H1 (cell line): ENCODE measurements around the gene VPS37D. TPM values are rescaled to one million over a fixed set of nuclear protein-coding genes. Genes with fewer than 3 reads are reported as not detected.

ENCODE experiments used
- CTCF ChIA-PET: fragments of 300-600 bp; sonication (Branson Sonifier 250); formaldehyde crosslinking; loops from one replicate; lab custom pipeline; 2021; ENCODE audit not compliant: partially characterized antibody; lab: Charles Lee
- POLR2A ChIA-PET: fragments of 300-600 bp; sonication (Branson Sonifier 250); formaldehyde crosslinking; loops from one replicate; lab custom pipeline; 2021; ENCODE audit warnings: inconsistent platforms; ENCODE audit not compliant: partially characterized antibody; lab: Charles Lee
- DNase-seq, 2 experiments: peaks; one replicate each; pipeline versions ENCODE4 v3.0.0 to v3.0.0-alpha.2; 2010 to 2022; ENCODE audit warnings: low spot score in 2 of 2, low read depth in 1 of 2, mixed read lengths in 1 of 2
- FAIRE-seq: peaks from 2 replicates; lab custom pipeline; 2011; peaks lifted over from hg19 to GRCh38; lab: Jason Lieb, UNC
- H2AFZ ChIP-seq: 2 replicates; pipeline ENCODE4 v1.8.1; 2012; ENCODE audit warnings: low read length, inconsistent platforms
- H2AK5ac ChIP-seq: 2 replicates; pipeline ENCODE4 v1.6.1; 2013; ENCODE audit warnings: low read depth, low read length
- H2BK120ac ChIP-seq: replicated peaks from 2 replicates; pipeline ENCODE3; 2013; ENCODE audit warnings: low read depth, low read length, inconsistent platforms
- H2BK12ac ChIP-seq: 2 replicates; pipeline ENCODE4 v1.6.1; 2013; ENCODE audit warnings: low read depth, low read length
- H2BK15ac ChIP-seq: 2 replicates; pipeline ENCODE4 v1.6.1; 2013; ENCODE audit warnings: low read length
- H2BK20ac ChIP-seq: 2 replicates; pipeline ENCODE4 v1.6.1; 2013; ENCODE audit warnings: low read length
- H2BK5ac ChIP-seq: 2 replicates; pipeline ENCODE4 v1.6.1; 2013; ENCODE audit warnings: low read depth, low read length
- H3K14ac ChIP-seq: 2 replicates; pipeline ENCODE4 v1.6.1; 2013; ENCODE audit warnings: inconsistent platforms; ENCODE audit not compliant: insufficient read length
- H3K18ac ChIP-seq: 2 replicates; pipeline ENCODE4 v1.6.1; 2013; ENCODE audit warnings: low read length; ENCODE audit errors: extremely low read depth
- H3K23ac ChIP-seq: 2 replicates; pipeline ENCODE4 v1.6.1; 2013; ENCODE audit warnings: inconsistent platforms; ENCODE audit not compliant: insufficient read length
- H3K23me2 ChIP-seq: 2 replicates; pipeline ENCODE4 v1.6.1; 2013; ENCODE audit warnings: low read depth, low read length
- H3K27ac ChIP-seq: 2 replicates; pipeline ENCODE4 v1.6.1; 2011; ENCODE audit warnings: low read depth, low read length, inconsistent platforms
- H3K27me3 ChIP-seq, 4 experiments: replicated peaks in 1 of 4; 1 replicate in 1 of 4; 2 replicates in 3 of 4; pipeline versions ENCODE4 v1.6.1 to v1.8.1; 2011 to 2013; ENCODE audit warnings: low read length in 3 of 4, mild to moderate bottlenecking in 3 of 4, inconsistent platforms in 2 of 4, mixed read lengths in 2 of 4, moderate library complexity in 1 of 4; ENCODE audit not compliant: control insufficient read depth in 3 of 4, insufficient read depth in 3 of 4; ENCODE audit errors: extremely low read depth in 1 of 4
- H3K36me3 ChIP-seq, 4 experiments: 2 replicates each; pipeline versions ENCODE4 v1.6.1 to v1.8.1; 2011 to 2013; ENCODE audit warnings: mild to moderate bottlenecking in 4 of 4, low read length in 3 of 4, moderate library complexity in 2 of 4, control low read depth in 1 of 4, inconsistent platforms in 1 of 4; ENCODE audit not compliant: insufficient read depth in 4 of 4, control insufficient read depth in 2 of 4
- H3K4ac ChIP-seq: replicated peaks from 2 replicates; pipeline ENCODE3; 2013; ENCODE audit warnings: low read length, low read depth, mixed read lengths, inconsistent platforms; ENCODE audit not compliant: insufficient read length
- H3K4me1 ChIP-seq, 4 experiments: replicated peaks in 1 of 4; 1 replicate in 1 of 4; 2 replicates in 3 of 4; pipeline versions ENCODE4 v1.6.1 to v1.8.1; 2011 to 2013; ENCODE audit warnings: low read length in 3 of 4, inconsistent platforms in 2 of 4, mixed read lengths in 1 of 4; ENCODE audit not compliant: insufficient read depth in 4 of 4, control insufficient read depth in 3 of 4
- H3K4me2 ChIP-seq, 2 experiments: 2 replicates each; pipeline versions ENCODE4 v1.6.1 to v1.8.1; 2011 to 2013; ENCODE audit warnings: low read depth in 2 of 2, low read length in 2 of 2, control low read depth in 1 of 2, inconsistent platforms in 1 of 2, mild to moderate bottlenecking in 1 of 2; ENCODE audit not compliant: insufficient read depth in 1 of 2
- H3K4me3 ChIP-seq, 4 experiments: fragments of 200-600, 300-600 bp in 1 of 4; sonication (generic), shearing (Covaris generic), sonication (Bioruptor Twin) in 1 of 4; 2 replicates each; pipeline versions ENCODE4 v1.5.1 to v1.8.1; 2011 to 2016; ENCODE audit warnings: low read length in 4 of 4, low read depth in 3 of 4, control low read depth in 2 of 4, inconsistent platforms in 2 of 4, mild to moderate bottlenecking in 2 of 4, mixed read lengths in 1 of 4, moderate library complexity in 1 of 4; ENCODE audit not compliant: insufficient read depth in 2 of 4; ENCODE audit errors: extremely low read depth in 1 of 4
- H3K56ac ChIP-seq: replicated peaks from 2 replicates; pipeline ENCODE3; 2013; ENCODE audit warnings: low read depth, mild to moderate bottlenecking, mixed read lengths, low read length, inconsistent platforms; ENCODE audit not compliant: insufficient read length
- H3K79me1 ChIP-seq: 2 replicates; pipeline ENCODE4 v1.6.1; 2013; ENCODE audit warnings: low read depth, low read length, control low read depth
- H3K79me2 ChIP-seq, 2 experiments: 2 replicates each; pipeline versions ENCODE4 v1.6.1 to v1.8.1; 2012 to 2013; ENCODE audit warnings: low read length in 2 of 2, mild to moderate bottlenecking in 2 of 2, inconsistent platforms in 1 of 2; ENCODE audit not compliant: insufficient read depth in 2 of 2, control insufficient read depth in 1 of 2
- H3K9ac ChIP-seq, 4 experiments: replicated peaks in 1 of 4; 1 replicate in 1 of 4; 2 replicates in 3 of 4; pipeline versions ENCODE4 v1.6.1 to v1.8.1; 2011 to 2013; ENCODE audit warnings: low read depth in 3 of 4, low read length in 3 of 4, control low read depth in 2 of 4, mild to moderate bottlenecking in 2 of 4, moderate library complexity in 2 of 4, inconsistent platforms in 1 of 4; ENCODE audit errors: extremely low read depth in 1 of 4
- H3K9me3 ChIP-seq, 2 experiments: 2 replicates each; pipeline versions ENCODE4 v1.6.1 to v1.8.1; 2012 to 2013; ENCODE audit warnings: mild to moderate bottlenecking in 2 of 2, moderate library complexity in 2 of 2, control low read depth in 1 of 2, inconsistent platforms in 1 of 2, low read depth in 1 of 2, low read length in 1 of 2, mixed read lengths in 1 of 2; ENCODE audit not compliant: insufficient read depth in 2 of 2
- H4K20me1 ChIP-seq, 2 experiments: replicated peaks in 1 of 2; 2 replicates each; pipeline versions ENCODE3 to v1.8.1; 2011 to 2013; ENCODE audit warnings: inconsistent platforms in 2 of 2, low read length in 2 of 2, mild to moderate bottlenecking in 1 of 2; ENCODE audit not compliant: insufficient read depth in 2 of 2, control insufficient read depth in 1 of 2
- H4K5ac ChIP-seq: 2 replicates; pipeline ENCODE4 v1.6.1; 2013; ENCODE audit warnings: low read length, low read depth, mixed read lengths, inconsistent platforms; ENCODE audit not compliant: insufficient read length
- H4K8ac ChIP-seq: 2 replicates; pipeline ENCODE4 v1.8.0; 2013; ENCODE audit warnings: mild to moderate bottlenecking, moderate library complexity, low read length, inconsistent platforms; ENCODE audit not compliant: insufficient read depth; ENCODE audit errors: extremely low read depth
- H4K91ac ChIP-seq: replicated peaks from 2 replicates; pipeline ENCODE3; 2013; ENCODE audit warnings: low read length, mixed read lengths, inconsistent platforms; ENCODE audit not compliant: insufficient read length
- ATF2 ChIP-seq: IDR thresholded peaks from 2 replicates; pipeline ENCODE4 v1.6.1; 2012; ENCODE audit warnings: low read length, inconsistent platforms
- CBX5 ChIP-seq: fragments of 300-800, 300-1000 bp; sonication (generic); IDR thresholded peaks from 2 replicates; pipeline ENCODE4 v1.7.1; 2016; ENCODE audit warnings: antibody characterized with exemption, low read length, low read depth
- E2F6 ChIP-seq: IDR thresholded peaks from 2 replicates; pipeline ENCODE4 v1.6.1; 2012; ENCODE audit warnings: inconsistent platforms
- MAFK ChIP-seq: IDR thresholded peaks from 2 replicates; pipeline ENCODE4 v1.6.1; 2012; ENCODE audit warnings: low read depth, mild to moderate bottlenecking, improper control_type of control experiment, low read length
- RAD21 ChIP-seq, 2 experiments: IDR thresholded peaks in 1 of 2; conservative IDR thresholded peaks in 1 of 2; 2 replicates each; pipeline ENCODE4 v1.6.1; 2011; ENCODE audit warnings: low read depth in 2 of 2, low read length in 2 of 2, improper control_type of control experiment in 1 of 2, inconsistent platforms in 1 of 2, mild to moderate bottlenecking in 1 of 2, moderate library complexity in 1 of 2
- SP1 ChIP-seq: IDR thresholded peaks from 2 replicates; pipeline ENCODE4 v1.6.1; 2011; ENCODE audit warnings: low read depth, low read length
- TAF1 ChIP-seq: IDR thresholded peaks from 2 replicates; pipeline ENCODE4 v1.6.1; 2011; ENCODE audit warnings: mild to moderate bottlenecking, low read depth, low read length
- WGBS, 2 experiments: shearing (Covaris generic) in 1 of 2; methylation state at CpG; one replicate each; pipeline versions ENCODE4 v1.1.6 to v1.1.7; 2013 to 2015; ENCODE audit warnings: low lambda C conversion rate in 2 of 2, mixed read lengths in 2 of 2, inconsistent platforms in 1 of 2, low coverage in 1 of 2, missing lambda C conversion rate in 1 of 2; ENCODE audit not compliant: insufficient replicate concordance in 2 of 2, insufficient coverage in 1 of 2, insufficient read length in 1 of 2; ENCODE audit errors: extremely low coverage in 1 of 2, missing lambda C conversion rate in 1 of 2; 5-methylcytosine and 5-hydroxymethylcytosine counted together
- polyA plus RNA-seq, 7 experiments: library from polyadenylated mRNA; depleted of rRNA in 3 of 7; stranded (reverse) in 5 of 7; unstranded in 2 of 7; fragments of >200 nt in 5 of 7; fragments of 200-250 nt in 2 of 7; gene quantifications; 1 replicate in 5 of 7; 2 replicates in 1 of 7; 4 replicates in 1 of 7; pipeline versions ENCODE4 v1.2.1 to v1.2.3, GENCODE V29; 2011 to 2013; ENCODE audit warnings: missing spikeins in 2 of 7, mixed read lengths in 2 of 7
- total RNA-seq: library from RNA; stranded (reverse); fragmentation: NEBNext Ultra II Directional; extraction: Animal tissue kit (Norgen Biotek cat#: 25700); gene quantifications from 2 replicates; pipeline ENCODE4 v1.2.1, GENCODE V29; 2021

Gene VPS37D
- total and polyA plus RNA-seq, 2 of the 8 experiments (the other 6 are each of a cell fraction or from before 2014, with no cell fraction given): 3.4 to 5.0 TPM

DNA sequence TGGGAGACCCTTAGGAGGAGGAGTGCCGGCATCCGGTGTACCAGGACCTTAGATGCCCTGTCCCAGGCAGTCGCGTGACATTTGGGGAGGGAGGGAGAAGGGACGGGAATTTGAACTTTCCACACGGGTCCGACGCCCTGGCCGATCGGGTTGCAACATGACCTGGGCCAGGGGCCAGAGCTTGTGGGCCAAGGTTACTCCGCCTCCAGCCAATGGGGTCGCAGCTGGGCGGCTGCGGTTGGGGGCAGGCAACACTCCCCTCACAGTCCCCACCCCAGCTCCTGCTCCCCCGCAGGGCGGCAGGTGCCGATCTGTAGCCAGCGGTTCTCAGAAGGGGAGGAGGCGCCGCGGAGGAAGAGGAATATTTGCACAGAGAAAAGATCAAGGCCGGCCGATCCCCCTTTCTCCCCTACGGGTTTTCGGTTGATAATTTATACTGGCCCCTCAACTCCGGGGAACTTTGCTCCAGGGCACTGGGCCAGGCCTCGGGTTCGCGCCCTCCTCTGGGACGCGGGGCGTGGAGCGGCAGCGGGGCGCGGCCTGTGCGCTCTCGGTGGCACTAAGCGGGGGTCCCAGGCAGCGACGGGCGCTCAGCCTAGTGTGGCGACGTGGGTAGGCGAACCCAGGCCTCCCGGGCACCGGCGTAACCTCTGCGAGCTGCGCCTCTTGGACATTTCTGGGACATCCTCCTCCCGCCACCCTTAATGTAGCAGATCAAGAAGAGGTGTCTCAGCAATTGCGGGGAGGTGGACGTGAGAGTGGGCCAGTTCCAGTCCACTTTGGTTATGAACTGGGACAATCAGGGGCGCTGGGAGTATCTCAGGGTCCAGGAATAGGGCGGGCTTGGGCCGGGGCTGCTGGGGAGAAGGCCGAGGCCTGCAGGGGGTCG is 44.5 kb upstream of the VPS37D start:
- Histone ChIP-seq H4K91ac (peak overlapping the region; percentile 53), H3K56ac (no peak overlapping the region), H3K23me2 (peaks cover 18% of the 10 kb centered on the region), H4K20me1 (peaks cover 0 to 4% of the 10 kb centered on the region in 2 experiments), H2BK15ac (no peak overlapping the region), H3K9me3 (no peaks in the 10 kb centered on the region), H3K14ac (no peak overlapping the region), H4K5ac (no peak overlapping the region), H3K9ac (peak overlapping the region in 1 of 4 experiments; percentile 37; a peak in 2 of 7 replicates), H2BK20ac (peak overlapping the region; percentile 61; the same call in 1 of the 2 replicates), H3K4me1 (peaks cover 0 to 7% (median 5%) of the 10 kb centered on the region in 4 experiments; a peak in 6 of 7 replicates), H3K23ac (no peak overlapping the region), H3K18ac (peak overlapping the region; percentile 87), H2BK120ac (peak overlapping the region; percentile 3), H3K4ac (no peak overlapping the region), H3K4me2 (peak overlapping the region; percentile 98 to 99), H2AFZ (no peak overlapping the region), H3K79me2 (no peaks in the 10 kb centered on the region), H2BK5ac (peak overlapping the region; percentile 81; the same call in 1 of the 2 replicates), H4K8ac (peak overlapping the region; percentile 72; the same call in 1 of the 2 replicates), H3K27me3 (peaks cover 0 to 12% (median 10%) of the 10 kb centered on the region in 4 experiments; a peak in 5 of 7 replicates), H3K79me1 (no peaks in the 10 kb centered on the region), H2BK12ac (peak overlapping the region; percentile 50), H3K4me3 (peak overlapping the region; percentile 48 to 86 (median 74)), H3K36me3 (no peaks in the 10 kb centered on the region), H2AK5ac (no peak overlapping the region), H3K27ac (no peak overlapping the region)
- 1% methylated on average over 53 of the region's 58 CpGs; no CpG with 5 or more reads in 1 of the 2 experiments for WGBS, 2 experiments
- FAIRE-seq (no peak), DNase-seq (peak; percentile 75 to 88)
- ChIA-PET CTCF (interaction anchor here (0.8 to 1.5 kb wide), 8 partner anchors 14 to 116 kb away, joined by 3 to 10 read pairs (median 4); partner anchors contain the start of gene VPS37D), POLR2A (interaction anchor here (0.7 to 2.6 kb wide), 16 partner anchors 15 to 209 kb away, joined by 3 to 20 read pairs (median 3); partner anchors contain the start of genes BAZ1B and VPS37D)
- TF ChIP-seq RAD21 (IDR thresholded peaks at IDR 0.05 in 1 of 2, conservative IDR thresholded peaks at IDR 0.05 in 1 of 2; ENCODE audit: low read depth in 2 of 2, low read length in 2 of 2) (no peak), SP1 (peak; percentile 41; the same call in 1 of the 2 replicates), CBX5 (no peak), MAFK (no peak), ATF2 (no peak), E2F6 (no peak), TAF1 (no peak)
